A172 (cell line): Measurements from ENCODE around the gene SEC14L1. TPM values are rescaled to one million over a fixed set of nuclear protein-coding genes. Genes with fewer than 3 reads are reported as not detected.
A peak's percentile ranks its signal among the peaks of the same experiment; 100 is the strongest.

ENCODE experiments used
- DNase-seq: peaks from one replicate; pipeline ENCODE4 v3.0.0-alpha.2; 2015; ENCODE audit warnings: low spot score
- total RNA-seq: library from RNA; depleted of rRNA; stranded (reverse); fragments of >200 nt; shearing (Covaris generic); gene quantifications from 2 replicates; pipeline ENCODE4 v1.2.3, GENCODE V29; 2014

The SEC14L1 gene
- total RNA-seq, 1 experiment from 2014 or later: 56.3 TPM

DNA sequence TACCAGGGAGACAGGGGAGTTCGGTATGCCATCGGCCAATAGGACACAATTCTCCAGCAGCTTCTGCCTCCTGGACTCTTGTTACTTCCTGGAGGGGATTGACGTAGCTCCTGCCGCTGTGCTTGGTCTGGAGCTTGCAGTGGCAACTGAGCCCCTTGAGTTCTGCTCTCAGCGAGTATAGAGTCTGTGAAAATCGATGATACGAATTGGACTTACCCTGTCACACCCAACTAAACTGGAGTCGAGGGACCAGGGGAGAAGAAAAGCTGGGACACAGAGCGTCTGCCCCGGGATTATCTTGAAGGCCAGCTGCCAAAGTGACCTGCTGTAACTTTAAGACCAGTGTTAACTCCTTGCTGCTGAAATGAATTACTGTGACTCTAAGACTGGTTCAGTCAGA lies 22.2 kb downstream of the SEC14L1 start:
- no peak for DNase-seq

DNA sequence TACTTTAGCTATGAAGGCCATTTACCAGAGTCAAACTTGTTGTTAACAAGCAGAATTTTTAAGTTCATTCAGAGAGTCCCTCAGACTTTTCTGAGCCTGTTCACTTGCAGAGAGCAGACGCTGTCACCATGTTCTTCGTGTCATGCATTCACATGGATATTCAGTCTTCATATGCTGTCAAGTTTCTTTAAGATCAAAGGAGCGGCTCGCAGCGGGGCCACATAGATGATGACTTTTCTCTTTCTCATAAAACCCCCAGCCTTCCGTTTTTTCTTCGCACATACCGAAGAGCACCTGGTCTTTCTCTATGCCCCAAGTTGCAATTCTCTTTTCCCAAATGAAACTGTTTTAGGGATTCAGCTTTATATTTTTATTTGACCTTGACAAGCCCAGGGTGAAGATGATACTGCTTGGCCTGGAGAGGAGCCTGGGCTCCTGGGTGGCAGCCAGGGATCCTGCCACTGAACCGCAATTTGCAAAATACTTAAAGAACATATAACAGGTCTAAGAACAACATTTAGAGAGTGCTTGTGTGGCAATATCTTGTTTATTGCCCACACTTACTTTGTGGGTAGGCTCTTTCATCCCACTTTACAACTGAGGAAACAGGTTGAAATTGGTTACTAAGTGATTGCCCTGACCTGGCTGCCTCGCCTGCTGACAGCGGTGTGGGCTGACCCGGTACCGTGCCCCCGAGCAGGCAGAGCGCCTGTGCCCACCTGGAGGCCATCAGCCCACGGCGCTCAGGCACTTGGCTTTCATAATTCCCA lies 22.9 kb downstream of the SEC14L1 start:
- DNase-seq: no peak

DNA sequence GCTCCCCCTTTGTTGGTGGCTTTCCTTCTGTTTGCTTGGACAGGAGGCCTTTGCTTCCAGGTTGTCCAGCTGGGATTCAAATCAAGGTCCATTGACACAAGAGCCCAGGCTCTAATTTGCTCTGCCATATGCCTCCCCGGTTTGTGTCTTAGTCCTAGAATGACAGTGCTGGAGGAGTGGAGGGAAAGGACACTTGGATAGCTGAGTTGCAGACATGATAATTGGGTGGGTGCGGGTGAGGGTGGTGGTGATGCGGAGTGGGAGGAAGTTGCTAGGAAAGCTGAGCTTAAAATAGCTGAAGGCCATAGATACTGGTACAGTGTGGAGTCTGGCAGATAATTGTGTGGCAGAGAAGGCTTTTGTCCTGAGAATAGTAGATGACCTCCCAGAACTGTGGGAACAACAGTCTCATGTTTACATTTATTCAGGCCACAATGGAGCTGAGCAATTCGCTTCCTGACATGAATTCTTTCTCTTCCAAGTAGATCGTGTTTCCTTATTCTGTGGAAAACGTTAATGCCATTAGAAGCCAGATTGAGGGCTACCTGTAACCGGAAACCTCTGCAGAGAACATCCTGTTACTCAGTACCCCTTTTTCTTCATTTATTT lies 23.8 kb downstream of the SEC14L1 start:
- no peak for DNase-seq

DNA sequence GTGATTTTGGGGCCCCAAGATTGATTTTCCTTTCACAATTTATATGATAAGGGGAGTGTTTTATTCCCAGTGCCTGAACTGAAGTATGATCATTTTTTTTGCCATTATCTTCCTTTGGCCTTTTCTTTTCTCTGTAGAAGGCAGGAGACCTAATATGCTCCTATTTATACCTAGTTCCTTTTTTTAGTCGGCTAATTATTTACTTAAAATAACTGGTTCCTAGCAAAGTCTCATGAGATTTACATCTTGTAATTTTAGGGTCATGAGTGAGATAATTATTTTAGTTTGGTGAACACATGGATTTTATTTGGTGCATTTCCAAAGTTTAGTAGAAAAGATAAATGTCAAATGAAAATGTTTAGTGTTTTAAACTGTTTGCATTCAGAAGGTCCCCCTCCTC lies 24.8 kb downstream of the SEC14L1 start:
- DNase-seq: no peak

DNA sequence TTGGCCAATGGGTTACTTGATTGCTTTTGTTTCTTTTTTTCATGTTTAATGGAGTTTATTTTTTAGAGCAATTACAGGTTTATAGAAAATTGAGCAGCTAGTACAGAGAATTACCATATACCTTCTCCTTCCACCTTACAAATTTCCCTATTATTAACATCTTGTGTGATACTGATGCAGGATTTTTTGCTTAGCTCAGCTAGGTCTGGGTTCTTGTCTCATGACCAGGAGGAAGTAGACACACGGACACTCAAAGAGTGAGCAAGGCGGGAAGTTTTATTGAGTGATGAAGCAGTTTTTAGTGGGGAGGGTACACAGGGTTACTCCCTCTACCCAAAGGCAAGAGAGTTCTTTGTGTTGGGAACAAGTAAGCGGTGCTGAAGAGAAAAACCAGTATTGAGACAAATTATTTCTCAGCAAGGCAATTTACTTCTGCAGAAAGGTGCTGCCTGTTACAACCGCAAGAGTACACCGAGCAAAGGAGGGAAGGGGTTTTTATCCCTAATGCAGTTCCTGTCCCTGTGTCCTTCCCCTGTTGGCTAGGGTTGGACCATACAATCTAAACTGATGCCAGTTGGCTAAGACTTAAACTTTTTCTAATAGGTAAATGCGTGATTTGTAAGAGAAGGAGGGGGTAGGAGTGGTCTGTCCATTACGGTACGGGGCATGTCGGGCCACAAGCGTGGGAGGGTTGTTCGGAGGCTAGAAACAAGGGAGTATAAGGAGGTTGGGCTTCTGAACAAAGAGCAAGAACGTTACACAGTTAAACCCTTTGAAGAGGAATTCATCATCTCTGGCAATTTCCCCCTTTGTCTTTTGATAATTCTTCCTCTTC lies 26.9 kb downstream of the SEC14L1 start:
- peak; percentile 35 for DNase-seq

DNA sequence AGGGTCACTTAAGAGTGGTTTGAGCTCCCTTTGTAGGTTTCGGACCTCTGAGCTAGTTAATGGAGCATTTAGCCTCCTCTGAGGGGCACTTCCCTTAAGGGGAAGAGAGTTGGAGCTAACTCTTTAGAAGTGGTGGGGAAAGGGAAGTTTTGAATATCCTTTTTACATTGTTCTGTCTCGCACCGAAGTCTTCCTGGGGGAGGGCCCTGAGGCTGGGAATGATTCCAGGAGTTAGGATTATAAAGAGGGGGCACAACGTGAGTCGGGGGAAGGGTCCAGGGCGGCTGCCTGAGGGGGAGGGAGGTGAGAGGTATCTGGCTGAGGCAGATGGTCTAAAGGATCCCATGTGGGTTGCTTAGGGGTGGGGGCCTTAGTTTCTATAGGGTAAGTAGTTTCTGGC lies 32.3 kb downstream of the SEC14L1 start:
- no peak for DNase-seq

DNA sequence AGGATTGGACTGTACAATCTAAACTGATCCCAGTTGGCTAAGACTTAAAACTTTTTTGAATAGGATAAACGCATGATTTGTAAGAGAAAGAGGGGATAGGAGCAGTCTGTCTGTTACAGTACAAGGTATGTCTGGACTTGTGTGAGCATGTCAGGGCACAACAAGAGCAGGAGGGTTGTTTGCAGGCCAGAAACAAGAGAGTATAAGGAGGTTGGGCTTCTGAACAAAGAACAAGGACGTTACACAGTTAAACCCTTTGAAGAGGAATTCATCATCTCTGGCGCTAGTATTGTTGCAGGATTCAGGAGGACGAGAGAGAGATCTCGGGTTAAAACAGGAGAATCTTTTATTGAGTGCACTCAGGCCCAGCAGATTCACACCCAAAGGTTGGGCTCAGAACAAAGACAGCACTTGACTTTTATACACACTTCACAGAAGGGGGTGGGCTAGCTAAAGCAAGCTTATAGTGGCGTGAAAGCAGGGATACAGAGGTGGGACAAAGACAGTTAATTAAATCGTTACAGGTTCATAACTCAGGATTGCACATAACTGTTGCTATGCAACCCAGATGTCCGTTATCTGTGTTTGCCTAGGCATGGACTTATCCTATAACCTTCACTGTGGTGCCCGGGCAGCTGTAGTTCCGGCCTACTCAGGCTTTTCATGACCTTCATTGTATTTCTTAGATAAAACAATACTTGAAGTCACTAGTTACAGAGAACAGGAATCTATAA lies 34.3 kb downstream of the SEC14L1 start:
- DNase-seq: no peak

DNA sequence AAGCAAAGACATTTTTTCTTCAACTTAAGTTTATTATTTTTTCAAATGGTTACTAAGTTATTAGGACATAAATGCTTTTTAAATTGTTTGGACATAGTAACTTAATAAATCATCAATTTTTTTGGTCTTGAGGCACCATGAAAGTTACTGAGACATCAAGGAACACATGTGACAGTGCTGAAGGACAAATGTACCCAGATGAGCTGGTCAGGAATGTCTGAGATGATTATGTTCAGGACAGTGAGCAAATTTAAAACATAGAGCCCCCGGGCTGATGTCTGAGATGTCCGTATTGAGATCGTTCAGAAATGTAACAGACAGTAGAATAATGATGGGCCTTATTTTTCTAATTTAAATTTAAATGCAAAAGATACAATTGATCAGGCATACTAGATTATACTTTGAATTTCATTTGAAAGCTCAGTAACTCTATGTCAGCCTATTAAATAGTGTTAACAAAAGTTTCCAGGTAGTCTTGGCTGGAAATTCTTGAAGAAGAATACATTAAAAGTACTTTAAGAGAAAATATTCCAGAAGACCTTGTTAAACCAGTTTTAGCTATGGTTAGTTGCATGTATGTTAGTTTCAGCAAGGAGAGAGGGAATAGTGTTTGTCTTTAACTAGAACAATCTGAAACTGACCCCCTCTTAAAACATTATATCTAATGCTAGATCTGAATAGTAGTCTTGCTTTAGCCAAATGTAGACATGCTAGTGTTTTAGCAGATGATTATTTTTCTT lies 36.4 kb downstream of the SEC14L1 start:
- no peak for DNase-seq

DNA sequence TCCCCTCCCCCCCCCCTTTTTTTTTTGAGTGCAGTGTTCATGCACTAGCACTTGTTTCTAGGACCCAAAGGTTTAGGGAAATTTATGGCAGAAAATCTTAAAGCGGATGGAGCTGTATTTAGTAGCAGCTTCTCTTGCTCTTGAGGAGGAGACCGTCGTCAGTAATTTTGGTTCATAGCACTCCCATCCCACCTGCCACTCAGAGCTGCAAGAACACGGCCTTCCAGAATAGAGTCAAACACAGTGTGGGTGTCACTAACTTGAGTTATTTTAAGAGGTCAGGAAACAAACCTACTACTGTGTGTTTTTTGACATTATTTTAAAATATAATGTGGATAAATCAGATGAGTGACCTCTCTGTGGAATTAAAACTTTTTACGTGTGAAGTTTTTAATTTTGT lies 37.3 kb downstream of the SEC14L1 start:
- no peak for DNase-seq

DNA sequence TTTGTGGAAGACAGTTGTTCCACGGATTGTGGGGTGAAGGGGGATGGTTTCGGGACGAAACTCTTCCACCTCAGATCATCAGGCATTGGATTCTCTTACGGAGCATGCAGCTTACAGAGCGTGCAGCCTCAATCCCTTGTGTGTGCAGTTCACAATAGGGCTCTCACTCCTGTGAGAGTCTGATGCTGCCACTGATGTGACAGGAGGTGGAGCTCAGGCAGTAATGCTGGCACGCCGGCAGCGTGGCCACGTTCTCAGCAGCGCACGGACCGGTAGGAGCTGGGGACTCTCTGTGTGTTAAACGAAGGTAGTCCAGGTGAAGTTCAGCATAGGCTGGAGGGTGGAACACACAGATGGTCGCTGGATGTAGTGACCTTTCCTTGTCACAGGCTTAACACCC lies 37.8 kb downstream of the SEC14L1 start:
- DNase-seq: no peak

DNA sequence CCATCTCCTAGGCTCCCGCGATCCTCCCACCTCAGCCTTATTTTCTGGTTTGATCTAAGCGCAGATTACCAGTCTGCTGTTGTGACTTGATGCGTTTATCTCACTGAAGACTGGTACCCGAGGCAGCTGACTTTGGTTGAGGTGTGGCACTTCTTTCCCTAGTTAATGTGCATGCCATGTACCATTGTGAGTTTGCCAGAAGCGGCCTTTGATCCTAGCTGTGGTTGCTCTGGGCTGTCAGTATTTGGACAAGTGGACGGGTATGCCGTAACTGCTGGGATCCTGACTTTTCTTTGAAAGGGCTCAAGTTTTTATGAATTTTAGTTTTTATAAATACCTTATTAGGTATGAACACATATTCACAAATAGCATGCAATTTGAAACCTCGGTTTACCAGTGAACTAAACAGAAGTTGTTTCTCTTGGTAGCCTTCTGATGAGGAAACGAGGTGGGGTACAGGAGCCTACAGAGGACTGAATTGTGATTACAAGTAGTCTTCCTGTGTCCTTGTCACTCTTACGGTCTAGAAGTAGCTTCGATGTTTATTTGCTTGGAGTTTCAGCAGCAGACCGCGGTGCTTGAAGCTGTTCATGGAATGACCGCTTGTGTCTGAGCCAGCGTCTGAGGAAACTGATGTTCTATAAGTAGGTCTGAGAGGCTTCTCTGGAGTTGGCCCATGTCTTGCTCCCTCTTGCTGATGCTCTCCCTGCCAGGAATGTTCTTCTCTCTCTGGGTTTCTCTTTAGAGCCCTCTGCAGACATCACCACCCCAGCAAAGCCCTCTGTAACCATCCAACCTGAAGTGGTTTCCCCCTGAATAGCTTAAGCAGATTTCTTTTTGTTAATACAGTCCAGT lies 40.0 kb downstream of the SEC14L1 start:
- no peak for DNase-seq

DNA sequence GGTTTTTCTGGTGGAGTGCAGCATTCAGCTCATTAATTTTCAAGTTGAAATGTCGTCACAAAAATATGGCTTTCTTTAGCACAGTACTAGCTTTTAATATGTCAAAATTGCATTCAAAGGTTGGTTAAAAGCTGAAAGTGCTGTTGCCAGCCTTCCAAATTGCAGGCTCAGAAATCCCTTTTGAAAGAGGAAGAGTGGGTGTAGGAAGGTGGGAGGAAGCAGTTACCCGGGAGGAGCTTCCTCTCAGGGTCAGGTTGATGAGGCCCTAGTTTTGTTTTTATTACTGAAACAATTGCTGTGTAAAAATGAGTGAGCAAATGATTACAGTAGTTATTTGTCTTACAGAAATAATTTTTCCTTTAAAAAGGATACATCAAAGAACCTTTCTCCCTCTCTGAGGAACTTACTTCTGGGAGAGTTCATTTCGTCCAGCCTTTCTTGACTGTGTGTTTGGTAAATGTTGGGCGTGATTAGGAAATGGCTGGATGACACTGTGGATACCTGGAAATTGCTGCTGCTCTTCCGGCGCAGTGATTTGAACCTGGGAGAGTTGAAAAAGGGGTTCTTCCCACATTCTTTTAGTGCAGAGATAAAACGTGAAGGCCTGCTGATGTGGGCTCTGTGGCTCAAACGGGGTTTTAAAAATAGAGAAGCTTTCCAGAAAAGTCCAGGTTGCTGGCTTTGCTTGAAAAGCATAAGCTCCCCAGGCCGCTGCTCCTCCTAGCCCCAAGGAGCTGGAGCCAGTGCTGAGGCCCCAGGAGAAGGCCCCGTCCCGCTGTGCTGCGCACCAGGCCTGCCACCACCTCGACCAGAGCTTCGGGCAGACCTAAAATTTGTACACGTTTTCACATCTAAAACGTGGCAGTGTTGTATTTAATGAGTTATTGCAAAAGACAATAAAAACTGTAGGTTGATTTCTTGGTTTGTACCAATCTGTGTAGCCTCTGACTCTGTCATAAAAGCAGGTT lies 41.7 kb downstream of the SEC14L1 start:
- DNase-seq: no peak

DNA sequence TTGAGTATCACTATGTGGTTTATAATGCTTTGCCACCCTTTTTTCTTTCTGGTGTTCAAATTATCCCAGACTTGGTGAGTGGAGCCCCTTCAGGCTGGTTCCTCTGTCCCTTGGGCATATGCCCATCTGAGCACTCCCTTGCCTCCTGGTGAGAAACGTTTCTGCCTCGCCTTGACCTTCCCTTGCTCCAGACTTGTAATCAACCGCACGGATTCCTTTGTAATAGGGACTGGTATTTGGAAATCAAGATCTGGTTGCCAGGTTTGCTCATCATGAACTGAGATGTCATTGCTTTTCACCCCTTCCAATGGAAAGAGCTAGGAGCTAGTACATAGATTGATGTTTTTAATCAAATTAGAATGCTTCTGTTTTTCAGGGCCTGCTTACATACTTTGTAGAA lies 43.7 kb downstream of the SEC14L1 start:
- DNase-seq: no peak

DNA sequence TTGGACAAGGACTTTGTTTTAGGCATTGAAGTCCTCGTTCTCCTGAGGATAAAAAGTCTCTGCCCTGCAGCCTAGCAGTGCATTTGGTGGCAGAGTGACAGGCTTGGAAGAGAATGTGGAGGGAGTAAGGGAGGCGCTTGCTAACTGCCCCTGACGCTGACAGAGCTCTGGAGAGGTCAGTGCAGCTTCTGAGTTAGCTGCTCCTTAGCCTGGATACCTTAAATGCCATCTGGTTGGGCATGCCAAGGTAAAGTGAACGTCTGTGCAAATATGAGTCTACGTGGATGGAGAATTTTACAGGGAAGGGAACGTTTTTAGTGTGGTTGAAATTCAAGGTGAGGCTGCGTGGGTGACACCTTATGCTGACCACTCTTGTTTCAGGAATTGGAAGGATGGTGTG lies 44.4 kb downstream of the SEC14L1 start:
- no peak for DNase-seq

DNA sequence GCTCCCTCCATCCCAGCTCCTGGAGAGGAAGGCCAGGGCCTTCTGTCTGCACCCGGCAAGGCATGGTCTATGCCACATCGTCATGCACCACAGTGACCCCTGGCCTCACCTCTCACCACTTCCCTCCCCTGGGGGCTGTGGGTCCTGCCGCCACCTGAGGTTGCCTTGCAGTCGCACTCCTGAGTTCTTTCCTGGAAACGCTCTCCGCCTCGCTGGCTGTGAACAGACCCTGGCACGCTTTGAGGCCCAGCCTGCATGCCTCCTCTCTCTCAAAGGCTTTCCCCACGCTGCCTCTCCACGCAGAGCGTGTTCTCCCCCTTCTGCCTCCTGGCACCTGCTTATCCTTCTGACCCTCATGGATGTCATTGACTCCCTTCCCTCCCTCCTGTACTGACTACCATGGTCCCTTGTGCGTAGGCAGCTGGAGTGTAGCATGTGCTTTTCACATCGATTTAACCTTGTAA lies 45.4 kb downstream of the SEC14L1 start:
- no peak for DNase-seq

DNA sequence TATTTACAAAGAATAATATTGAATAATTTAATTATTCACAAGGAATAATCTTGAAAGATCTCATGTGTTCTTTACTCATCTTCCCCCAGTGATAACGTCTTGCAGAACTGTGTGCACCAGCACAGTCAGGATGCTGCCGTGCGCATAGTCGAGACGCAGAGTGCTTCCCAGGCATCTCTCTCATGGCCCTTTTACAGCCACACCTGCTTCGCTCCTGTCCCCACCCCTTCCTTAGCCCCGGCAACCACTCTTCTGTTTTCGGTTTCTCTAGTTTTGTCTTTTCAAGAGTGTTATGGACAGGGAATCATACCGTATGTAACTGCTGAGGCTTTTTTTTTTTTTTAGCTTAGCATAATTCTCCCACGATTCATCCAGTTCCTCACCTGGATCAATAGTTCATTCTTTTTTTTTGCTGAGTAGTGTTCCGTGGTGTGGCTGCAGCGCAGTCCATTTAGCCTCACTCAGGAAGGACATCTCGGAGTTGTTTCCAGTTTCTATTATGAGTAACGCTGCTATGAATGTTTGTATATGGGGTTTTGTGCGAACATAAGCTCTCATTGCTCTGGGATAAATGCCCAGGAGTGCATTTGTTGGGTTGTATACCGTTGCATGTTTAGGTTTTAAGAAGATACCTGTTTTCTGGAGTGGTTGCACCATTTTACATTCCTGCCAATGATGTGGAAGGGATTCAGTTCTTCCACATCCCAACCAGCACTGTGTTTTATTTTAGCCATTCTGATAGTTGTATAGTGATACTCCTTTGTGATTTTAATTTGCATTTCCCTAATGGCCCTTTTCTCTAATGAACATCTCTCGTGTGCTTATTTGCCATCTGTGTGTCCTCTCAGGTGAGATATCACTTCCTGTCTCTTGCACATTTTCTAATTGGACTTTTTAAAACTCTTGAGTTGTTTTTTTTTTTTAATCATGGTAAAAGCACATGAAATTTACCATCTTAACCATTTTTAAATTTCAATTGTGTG lies 47.6 kb downstream of the SEC14L1 start:
- no peak for DNase-seq

DNA sequence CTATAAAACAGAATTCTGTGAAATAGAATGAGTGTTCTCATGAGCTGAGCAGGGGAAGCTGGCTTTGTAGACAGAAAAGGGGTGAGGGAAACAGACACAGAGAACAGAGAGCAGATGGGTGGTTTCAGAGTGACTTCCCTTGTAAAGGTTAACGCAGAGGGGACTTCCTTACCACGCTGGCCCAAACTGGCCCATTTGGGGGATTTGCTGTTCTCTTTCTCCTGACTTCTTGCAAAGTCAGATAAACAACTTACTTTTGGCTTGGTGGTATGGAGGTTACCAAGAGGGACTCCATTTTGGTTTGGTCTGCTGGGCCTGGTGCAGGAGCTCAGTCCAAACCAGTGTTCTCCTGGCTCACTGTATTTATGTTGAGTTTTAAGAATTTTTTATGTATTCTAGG lies 48.4 kb downstream of the SEC14L1 start:
- DNase-seq: no peak

DNA sequence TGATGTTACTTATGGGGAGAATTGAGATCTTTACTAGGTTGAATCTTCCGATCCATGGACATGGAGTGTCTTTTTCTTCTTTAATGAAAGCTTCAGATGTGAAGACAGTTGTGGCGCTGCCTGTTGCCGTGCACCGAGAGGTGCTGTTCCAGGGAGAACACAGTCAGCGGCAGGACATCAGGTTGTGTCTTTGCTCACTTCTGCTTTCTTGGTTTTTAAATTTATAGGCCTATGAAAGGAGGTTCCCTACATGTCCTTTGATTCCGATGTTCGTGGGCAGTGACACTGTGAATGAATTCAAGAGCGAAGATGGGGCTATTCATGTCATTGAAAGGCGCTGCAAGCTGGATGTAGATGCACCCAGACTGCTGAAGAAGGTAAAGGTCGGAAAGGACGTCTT lies 49.8 kb downstream of the SEC14L1 start:
- no peak for DNase-seq
